GF-D8 (cell line): ENCODE data around the gene TTC28.
A peak's percentile ranks its signal among the peaks of the same experiment; 100 is the strongest.
"Not testable (repeated sequence)": the region's sequence is repeated elsewhere in the genome, so short reads cannot be mapped to it uniquely, and the experiment has no call there.

Experiments used
- DNase-seq: peaks from one replicate; lab custom pipeline; 2025; lab: John Stamatoyannopoulos, UW

Gene TTC28

DNA sequence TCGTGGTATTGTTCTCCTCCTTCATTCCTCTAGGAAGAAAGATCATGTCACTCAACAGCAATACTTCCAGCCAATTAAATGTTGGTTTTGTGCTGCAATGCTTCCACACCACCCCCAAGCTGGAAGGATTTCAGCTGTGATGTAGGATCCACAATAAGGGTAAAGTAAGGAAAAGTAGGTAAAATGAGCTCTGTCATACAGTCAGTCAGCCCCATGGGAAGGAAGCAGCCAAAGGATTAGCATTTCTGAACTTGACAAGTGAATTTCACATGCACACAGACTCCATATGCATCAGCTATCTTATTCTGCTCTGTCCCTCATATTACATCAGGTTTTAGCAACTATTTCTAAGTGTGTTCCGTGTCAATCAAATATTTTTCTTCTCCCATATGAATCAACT is 197.9 kb downstream of the TTC28 start:
- DNase-seq, result no peak

- DNase-seq, result no peak
These were observed 199.5 kb downstream of the TTC28 start for GRCh38 chr22:28480000-28480715.

DNA sequence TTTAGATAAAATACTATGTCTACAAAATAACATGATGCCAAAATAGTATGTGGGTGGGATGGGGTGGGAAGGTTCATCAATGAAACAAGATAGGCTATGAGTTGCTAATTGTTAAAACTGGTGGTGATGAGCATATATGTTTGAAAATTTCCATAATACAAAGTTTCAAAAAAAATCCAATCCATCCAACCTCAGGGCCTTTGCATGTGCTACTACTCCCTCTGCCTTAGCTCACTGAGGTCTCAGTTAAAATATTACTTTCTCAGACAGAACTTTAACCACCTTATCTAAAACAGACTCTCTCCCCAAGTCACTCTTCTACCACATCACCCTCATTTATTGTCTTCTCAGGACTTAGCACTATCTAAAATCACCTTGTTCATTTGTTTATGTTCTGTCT is 201.1 kb downstream of the TTC28 start:
- no peak for DNase-seq

DNA sequence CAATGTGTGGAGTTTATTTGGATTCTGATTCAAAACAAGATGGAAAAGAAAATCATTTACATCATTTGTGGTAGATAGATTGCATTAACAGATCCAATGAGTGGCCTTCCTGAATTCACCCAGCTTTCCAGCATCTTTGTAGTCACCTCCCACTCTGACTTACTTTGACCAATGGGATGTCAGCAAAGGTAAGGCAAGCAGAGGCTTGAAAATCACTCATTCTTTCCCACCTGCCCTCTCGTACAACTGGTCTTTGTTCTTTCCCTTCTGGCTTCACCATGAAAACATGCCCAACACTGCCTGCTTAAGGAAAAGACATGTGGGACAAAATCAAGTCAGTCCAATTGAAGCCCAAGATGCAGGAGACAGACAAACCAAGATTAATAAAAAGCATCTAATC is 202.1 kb downstream of the TTC28 start:
- DNase-seq, result no peak

- DNase-seq, result no peak
These were observed 205.3 kb downstream of the TTC28 start for GRCh38 chr22:28474330-28474729.

DNA sequence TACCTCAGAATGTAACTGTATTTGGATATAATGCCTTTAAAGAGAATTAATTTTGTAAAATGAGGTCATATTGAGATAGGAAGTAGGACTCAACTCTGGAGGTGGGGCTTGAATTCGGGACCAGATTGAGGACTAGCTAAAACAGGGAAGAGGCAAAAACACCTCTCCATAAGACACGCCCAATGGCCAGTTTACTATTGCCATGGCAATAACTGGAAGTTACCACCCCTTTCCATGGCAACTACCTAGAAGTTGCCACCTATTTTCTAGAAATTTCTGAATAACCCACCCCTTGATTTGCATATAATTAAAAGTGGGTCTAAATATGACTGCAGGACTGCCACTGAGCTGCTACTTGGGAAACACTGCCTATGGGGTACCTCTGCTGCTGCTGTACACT is 206.4 kb downstream of the TTC28 start:
- DNase-seq, result no peak

- not testable (repeated sequence) for DNase-seq
These were observed 212.6 kb downstream of the TTC28 start for GRCh38 chr22:28467055-28467454.

DNA sequence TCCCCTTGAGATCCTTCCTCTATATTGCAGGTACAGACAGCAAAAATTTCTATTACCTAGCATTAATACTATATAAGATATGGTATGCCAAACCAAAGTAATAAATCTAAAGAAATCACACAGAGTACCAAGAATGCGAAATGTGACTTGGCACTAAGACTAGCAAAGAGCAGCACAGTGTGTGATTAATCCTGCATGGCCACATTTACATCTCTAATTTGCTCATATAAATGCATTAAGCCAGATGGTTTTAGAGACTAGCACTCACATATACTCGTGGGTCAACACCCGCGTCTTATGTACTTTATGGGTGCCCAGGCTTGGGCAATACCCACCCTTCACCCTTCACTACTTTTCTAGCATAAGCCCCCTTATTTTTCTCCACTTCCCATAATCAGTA is 213.2 kb downstream of the TTC28 start:
- DNase-seq, result no peak

- no peak for DNase-seq
These were observed 213.8 kb downstream of the TTC28 start for GRCh38 chr22:28465841-28466240.

DNA sequence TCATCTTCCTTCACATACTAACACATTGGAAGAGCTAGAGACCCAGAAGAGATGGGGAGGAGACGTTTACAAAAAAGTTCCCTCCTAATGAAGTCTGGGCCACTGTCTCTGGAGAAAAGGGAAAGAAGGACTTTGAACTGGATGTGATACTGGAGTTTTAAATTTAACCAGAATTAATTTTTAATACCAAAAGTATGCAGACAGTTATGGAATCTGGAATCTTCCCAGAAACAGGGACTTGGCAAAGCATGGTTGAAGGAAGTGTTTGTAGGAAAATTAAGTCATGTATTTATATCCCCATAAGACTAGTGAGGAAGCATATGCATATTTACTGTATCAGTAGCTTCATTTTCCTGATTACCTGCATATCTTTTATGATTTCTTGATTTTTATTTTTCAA is 215.5 kb downstream of the TTC28 start:
- no peak for DNase-seq

DNA sequence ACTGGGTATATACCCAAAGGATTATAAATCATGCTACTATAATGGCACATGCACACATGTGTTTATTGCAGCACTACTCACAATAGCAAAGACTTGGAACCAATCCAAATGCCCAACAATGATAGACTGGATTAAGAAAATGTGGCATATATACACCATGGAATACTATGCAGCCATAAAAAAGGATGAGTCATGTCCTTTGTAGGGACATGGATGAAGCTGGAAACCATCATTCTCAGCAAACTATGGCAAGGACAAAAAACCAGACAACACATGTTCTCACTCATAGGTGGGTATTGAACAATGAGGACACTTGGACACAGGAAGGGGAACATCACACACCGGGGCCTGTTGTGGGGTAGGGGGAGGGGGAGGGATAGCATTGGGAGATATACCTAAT is 216.2 kb downstream of the TTC28 start:
- not testable (repeated sequence) for DNase-seq

- DNase-seq, result no peak
These were observed 216.7 kb downstream of the TTC28 start for GRCh38 chr22:28462901-28463300.

GRCh38 chr22:28462041-28462440 is 217.6 kb downstream of the TTC28 start:
- no peak for DNase-seq

- DNase-seq, result no peak
These were observed 225.1 kb downstream of the TTC28 start for GRCh38 chr22:28454431-28455064.

- no peak for DNase-seq
These were observed 229.5 kb downstream of the TTC28 start for GRCh38 chr22:28450109-28450508.

DNA sequence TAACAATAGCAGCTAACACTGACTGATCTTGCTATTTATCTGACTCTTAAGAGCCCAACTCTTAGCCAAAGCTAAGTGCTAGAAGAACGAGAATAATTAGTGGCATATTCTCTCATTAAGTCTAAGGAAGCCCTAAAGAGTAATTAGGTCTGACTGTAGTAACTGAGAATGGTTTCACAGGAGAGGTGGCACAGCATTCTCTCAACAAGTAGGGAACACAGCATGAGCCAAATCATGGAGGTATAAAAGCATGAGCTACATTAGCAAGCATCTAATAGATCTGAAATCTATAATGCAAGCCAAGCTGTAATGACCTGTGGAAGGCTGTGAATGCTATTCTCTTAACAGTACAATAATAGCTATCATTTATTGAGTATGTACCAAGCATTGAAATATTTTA is 230.6 kb downstream of the TTC28 start:
- no peak for DNase-seq

- DNase-seq, result no peak
These were observed 231.0 kb downstream of the TTC28 start for GRCh38 chr22:28448625-28449024.

GRCh38 chr22:28444659-28445058 is 235.0 kb downstream of the TTC28 start:
- DNase-seq, result no peak

DNA sequence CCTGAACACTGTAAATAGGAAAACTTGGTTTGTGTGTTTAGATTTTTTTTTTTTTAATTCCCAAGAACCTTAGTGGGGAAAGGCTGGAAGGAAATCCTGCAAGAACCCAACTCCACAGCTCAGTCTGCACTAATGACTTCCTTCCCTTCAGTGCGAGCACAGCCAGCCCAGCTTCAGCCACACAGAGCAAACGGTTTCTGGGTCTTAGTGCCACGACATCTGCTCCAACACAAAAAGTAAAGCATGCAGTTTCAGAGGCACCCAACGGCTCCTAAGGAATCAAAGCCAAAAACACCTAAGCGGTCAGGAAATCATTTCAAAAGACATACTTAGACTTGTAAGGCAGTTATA is 236.1 kb downstream of the TTC28 start:
- DNase-seq, result peak; percentile 13

DNA sequence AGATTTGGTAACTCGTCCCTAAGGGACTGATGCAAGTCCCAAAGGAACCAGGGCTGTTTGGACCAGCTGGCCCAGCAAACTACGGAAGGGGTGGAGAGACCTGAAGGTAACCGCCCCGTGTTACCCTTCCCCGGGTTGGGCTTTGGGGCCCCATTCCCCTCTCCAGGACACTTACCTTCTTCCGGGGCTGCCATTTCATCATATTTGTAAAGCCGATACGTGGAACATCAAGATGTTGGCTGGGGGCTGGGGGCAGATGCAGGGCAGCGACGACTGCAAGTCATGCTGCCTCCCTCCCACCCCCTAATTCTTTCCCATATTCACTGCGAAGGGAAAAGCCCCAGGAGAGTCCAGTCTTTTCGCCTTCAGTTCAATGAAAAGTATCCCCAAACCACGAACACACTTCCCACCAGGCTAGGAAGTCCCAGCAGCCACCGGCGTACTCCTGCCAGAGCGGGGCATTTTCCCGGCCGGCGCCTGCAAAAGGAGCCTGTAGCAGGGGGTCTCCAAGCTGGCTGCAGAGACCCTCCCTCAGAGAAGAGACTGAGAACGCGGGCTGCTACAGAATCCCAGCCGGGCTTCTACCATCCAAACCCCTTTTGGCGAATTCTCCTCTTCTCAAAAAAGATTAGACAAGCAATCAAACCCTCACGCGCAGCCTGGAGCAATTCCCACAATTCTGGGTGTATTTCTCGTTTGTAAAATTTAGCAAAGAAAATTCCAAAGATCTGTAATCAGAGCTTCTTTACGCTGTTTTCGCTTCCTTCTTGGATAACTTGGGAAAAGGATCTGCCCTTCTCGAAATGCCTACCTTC is 236.7 kb downstream of the TTC28 start:
- no peak for DNase-seq

GRCh38 chr22:28442264-28442710 is 237.4 kb downstream of the TTC28 start:
- DNase-seq, result peak; percentile 17

GRCh38 chr22:28441720-28442263 is 237.8 kb downstream of the TTC28 start:
- DNase-seq, result no peak
